Tibial artery (tissue), 4 donors: ENCODE results near the gene OR2AE1.
"Not testable (repeated sequence)": the region's sequence is repeated elsewhere in the genome, so short reads cannot be mapped to it uniquely, and the experiment has no call there.

Experiments used
- DNase-seq, 2 donors: peaks; one replicate each; pipeline ENCODE4 v3.0.0-alpha.2; 2019
- H3K27ac ChIP-seq, 2 donors: fragments of 200-600 bp; sonication (generic) in 1 of 2; 1 replicate in 1 of 2; 2 replicates in 1 of 2; pipeline ENCODE4 v1.5.1; 2018 to 2019; ENCODE audit warnings: mild to moderate bottlenecking in 1 of 2
- H3K27me3 ChIP-seq, 2 donors: fragments of 200-600 bp; sonication (generic) in 1 of 2; one replicate each; pipeline versions ENCODE4 v1.5.1 to v1.6.0; 2016 to 2019
- H3K36me3 ChIP-seq, 3 donors: fragments of 200-600 bp; sonication (generic) in 2 of 3; one replicate each; pipeline ENCODE4 v1.5.1; 2016 to 2019; ENCODE audit warnings: mild to moderate bottlenecking in 2 of 3
- H3K4me1 ChIP-seq, 4 donors: fragments of 200-600 bp; sonication (generic) in 2 of 4; 1 replicate in 3 of 4; 2 replicates in 1 of 4; pipeline ENCODE4 v1.5.1; 2016 to 2019
- H3K4me3 ChIP-seq, 2 donors: fragments of 200-600 bp; sonication (generic) in 1 of 2; 1 replicate in 1 of 2; 2 replicates in 1 of 2; pipeline ENCODE4 v1.5.1; 2018 to 2019; ENCODE audit warnings: mild to moderate bottlenecking in 2 of 2
- H3K9me3 ChIP-seq, 3 donors: fragments of 200-600 bp; sonication (generic) in 1 of 3; one replicate each; pipeline ENCODE4 v1.5.1; 2016 to 2019
- CTCF ChIP-seq, 2 experiments: fragments of 200-600 bp in 1 of 2; fragments of 450-650 bp in 1 of 2; IDR thresholded peaks; one replicate each; pipeline ENCODE4 v1.5.1; 2017 to 2019; ENCODE audit warnings: antibody characterized with exemption in 2 of 2, mild to moderate bottlenecking in 1 of 2, moderate library complexity in 1 of 2
- intact Hi-C: fragments of 100-400 bp; cut with DNase I; formaldehyde crosslinking; loops from one replicate; pipeline ENCODE4 v1.15.0; 2023; ENCODE audit warnings: low total_unique reads

Gene OR2AE1

GRCh38 chr7:99898023-99898357 is 21.2 kb upstream of the OR2AE1 start:
- H3K4me3 ChIP-seq = no peak overlapping the region
- H3K36me3 ChIP-seq = peaks cover 35 to 50% (median 38%) of the 10 kb centered on the region in 3 donors

DNA sequence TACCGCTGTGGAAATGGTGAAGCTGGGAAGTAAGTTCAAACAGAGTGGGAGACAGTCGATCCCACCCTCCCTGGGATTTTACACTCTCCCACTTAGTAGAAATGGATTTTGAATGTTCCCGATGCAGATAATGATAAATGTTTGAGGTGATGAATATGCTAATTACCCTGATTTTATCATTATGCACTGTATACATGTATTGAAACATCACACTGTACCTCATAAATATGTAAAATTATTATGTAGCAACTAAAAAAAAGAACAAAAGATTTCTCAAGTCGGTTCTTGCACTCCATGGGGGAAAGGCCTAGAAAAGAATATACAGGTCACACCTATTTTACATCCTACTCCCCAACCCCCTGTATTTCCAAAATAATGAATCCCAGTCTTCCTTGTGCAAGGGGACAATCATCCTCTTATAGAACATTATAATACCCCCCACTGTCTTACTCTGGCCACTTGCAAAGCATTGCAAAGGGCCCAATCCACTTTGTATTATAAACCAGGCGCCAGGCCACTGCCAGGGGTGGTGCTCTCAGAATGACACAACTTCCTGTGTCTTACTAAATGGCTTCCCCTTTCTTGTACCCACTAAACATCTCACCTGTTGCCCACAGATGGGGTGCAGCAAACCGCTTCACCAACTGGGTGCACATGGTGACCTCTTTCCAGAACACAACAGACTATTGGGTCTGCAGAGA is 20.6 kb upstream of the OR2AE1 start:
- Histone ChIP-seq H3K4me1 (no peaks in the 10 kb centered on the region), H3K36me3 (peaks cover 33 to 50% (median 34%) of the 10 kb centered on the region in 3 donors), H3K27me3 (no peaks in the 10 kb centered on the region), H3K4me3 (no peak overlapping the region), H3K9me3 (no peaks in the 10 kb centered on the region), H3K27ac (no peak overlapping the region)
- intact Hi-C loops = no loop called here
- DNase-seq = no peak
- TF ChIP-seq CTCF (IDR thresholded peaks at IDR 0.05) = no peak

More at GRCh38 chr7:99898023-99898357, 21.2 kb upstream of the OR2AE1 start:
- no peak overlapping the region for H3K27ac ChIP-seq
- intact Hi-C loops = no loop called here
- no peaks in the 10 kb centered on the region for H3K27me3 ChIP-seq
- H3K4me1 ChIP-seq = no peaks in the 10 kb centered on the region
- DNase-seq = no peak
- TF ChIP-seq CTCF (IDR thresholded peaks at IDR 0.05) = no peak
- no peaks in the 10 kb centered on the region for H3K9me3 ChIP-seq

DNA sequence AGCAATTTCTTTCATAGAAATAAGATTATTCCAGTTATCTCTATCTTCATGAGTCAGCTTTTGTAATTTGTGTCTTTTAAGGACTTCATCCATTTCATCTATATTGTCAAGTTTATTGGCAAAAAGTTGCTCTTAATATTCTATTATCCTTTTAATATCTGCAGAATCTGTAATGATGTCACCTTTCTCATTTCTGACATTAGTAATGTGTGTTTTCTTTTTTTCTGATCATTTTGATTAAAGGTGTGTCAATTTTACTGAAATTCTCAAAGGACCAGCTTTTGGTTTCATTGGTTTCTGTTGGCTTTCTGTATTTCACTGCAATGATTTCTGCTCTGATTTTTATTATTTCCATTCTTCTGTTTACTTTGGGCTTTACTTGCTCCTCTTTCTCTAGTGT is 17.9 kb upstream of the OR2AE1 start:
- Histone ChIP-seq H3K4me3 (no peak overlapping the region), H3K36me3 (peaks cover 30 to 49% (median 33%) of the 10 kb centered on the region in 3 donors), H3K4me1 (no peaks in the 10 kb centered on the region), H3K9me3 (no peaks in the 10 kb centered on the region), H3K27ac (no peak overlapping the region), H3K27me3 (no peaks in the 10 kb centered on the region)
- no peak for DNase-seq
- intact Hi-C loops = no loop called here
- TF ChIP-seq CTCF (IDR thresholded peaks at IDR 0.05) = no peak

DNA sequence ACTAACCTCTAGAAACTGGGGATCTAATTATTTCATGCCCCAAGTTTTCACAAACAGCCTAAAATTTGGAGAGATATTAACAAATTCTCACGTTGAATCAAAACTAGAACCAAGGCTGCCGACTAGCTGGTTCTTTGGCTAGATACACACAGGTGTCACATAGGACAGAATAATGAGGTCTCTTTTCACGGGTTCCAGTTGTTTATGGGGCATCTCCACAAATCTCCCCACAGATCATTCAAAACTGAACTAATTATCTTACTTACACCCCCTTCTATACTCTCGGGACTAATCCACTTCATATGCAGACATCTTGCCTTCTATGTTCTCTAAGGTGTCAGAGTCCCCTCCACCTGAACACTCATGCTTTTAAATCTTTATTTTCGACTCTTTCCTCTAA is 16.4 kb upstream of the OR2AE1 start:
- TF ChIP-seq CTCF (IDR thresholded peaks at IDR 0.05) = no peak
- Histone ChIP-seq H3K27ac (no peak overlapping the region), H3K4me1 (no peaks in the 10 kb centered on the region), H3K9me3 (no peaks in the 10 kb centered on the region), H3K36me3 (peaks cover 19 to 52% (median 34%) of the 10 kb centered on the region in 3 donors), H3K27me3 (no peaks in the 10 kb centered on the region), H3K4me3 (no peak overlapping the region)
- DNase-seq = no peak
- intact Hi-C loops = no loop called here

DNA sequence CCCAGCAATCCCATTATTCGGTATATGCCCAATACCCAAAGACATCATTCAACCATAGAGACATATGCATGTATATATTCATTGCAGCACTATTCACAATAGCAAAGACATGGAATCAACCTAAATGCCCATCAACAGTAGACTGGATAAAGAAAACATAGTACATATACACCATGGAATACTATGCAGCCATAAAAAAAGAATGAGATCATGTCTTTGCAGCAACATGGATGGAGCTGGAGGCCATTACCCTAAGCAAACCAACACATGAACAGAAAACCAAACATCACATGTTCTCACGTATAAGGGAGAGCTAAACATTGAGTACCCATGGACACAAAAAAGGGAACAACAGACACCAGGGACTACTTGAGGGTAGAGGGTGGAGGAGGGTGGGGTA is 13.5 kb upstream of the OR2AE1 start:
- H3K27ac ChIP-seq, H3K4me1 ChIP-seq, H3K27me3 ChIP-seq, DNase-seq, H3K4me3 ChIP-seq, intact Hi-C loops, H3K9me3 ChIP-seq: not testable (repeated sequence)
- H3K36me3 ChIP-seq = peaks cover 19 to 51% (median 34%) of the 10 kb centered on the region in 3 donors

GRCh38 chr7:99888366-99888765 is 11.5 kb upstream of the OR2AE1 start:
- intact Hi-C loops, DNase-seq, H3K27me3 ChIP-seq: not testable (repeated sequence)

DNA sequence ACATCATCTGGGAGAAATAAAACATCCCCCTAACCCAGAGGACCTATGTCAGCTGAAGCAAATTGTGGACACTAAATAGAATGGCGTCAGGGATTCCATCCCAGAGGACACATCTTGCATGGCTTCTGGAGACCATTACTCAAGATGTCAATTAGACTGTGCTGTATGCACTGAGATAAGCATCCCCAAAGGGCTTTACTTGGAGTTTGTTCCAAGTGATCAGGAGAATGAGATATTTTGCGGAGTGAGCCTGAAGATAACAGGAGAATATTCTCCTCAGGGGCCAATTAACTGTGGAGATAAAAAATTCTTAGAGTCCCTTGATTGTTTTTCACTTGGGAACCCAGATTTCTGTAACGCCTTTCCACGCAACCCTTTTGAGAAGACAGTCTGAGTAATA is 4.5 kb upstream of the OR2AE1 start:
- Histone ChIP-seq H3K9me3 (no peaks in the 10 kb centered on the region), H3K4me1 (no peaks in the 10 kb centered on the region), H3K4me3 (no peak overlapping the region), H3K27ac (no peak overlapping the region), H3K27me3 (no peaks in the 10 kb centered on the region), H3K36me3 (peaks cover 0 to 6% (median 0%) of the 10 kb centered on the region in 3 donors)
- no peak for DNase-seq
- TF ChIP-seq CTCF (IDR thresholded peaks at IDR 0.05) = no peak
- intact Hi-C loops = no loop called here

More at GRCh38 chr7:99888366-99888765, 11.5 kb upstream of the OR2AE1 start:
- H3K9me3 ChIP-seq, H3K4me3 ChIP-seq, H3K27ac ChIP-seq, H3K4me1 ChIP-seq: not testable (repeated sequence)
- H3K36me3 ChIP-seq = peaks cover 19 to 51% (median 34%) of the 10 kb centered on the region in 3 donors
